ENCODE measurements around the gene CAMSAP3.

CAMSAP3 gene

GRCh38 chr19:7595466-7596133, at the start of gene CAMSAP3:
Gene CAMSAP3, plus strand, starts transcription at chr19:7595863. Its CDS starts 140 bp downstream, at chr19:7596003.
- no peak for DNase-seq (ENCODE audit: low read depth, low spot score)

- no peak for DNase-seq (ENCODE audit: low read depth, low spot score)
Observed at GRCh38 chr19:7545904-7546303, 49.8 kb upstream of the CAMSAP3 start.

- no peak for DNase-seq (ENCODE audit: low read depth, low spot score)
Observed at GRCh38 chr19:7547159-7547558, 48.5 kb upstream of the CAMSAP3 start.

- DNase-seq (ENCODE audit: low read depth, low spot score), result no peak
Observed at GRCh38 chr19:7549429-7550148, 46.1 kb upstream of the CAMSAP3 start.

- DNase-seq (ENCODE audit: low read depth, low spot score), result no peak
Observed at GRCh38 chr19:7550169-7550770, 45.4 kb upstream of the CAMSAP3 start.

GRCh38 chr19:7550987-7551761, 44.5 kb upstream of the CAMSAP3 start:
- no peak for DNase-seq (ENCODE audit: low read depth, low spot score)

- DNase-seq (ENCODE audit: low read depth, low spot score), result no peak
Observed at GRCh38 chr19:7552781-7553180, 42.9 kb upstream of the CAMSAP3 start.

- DNase-seq (ENCODE audit: low read depth, low spot score), result no peak
Observed at GRCh38 chr19:7554565-7554964, 41.1 kb upstream of the CAMSAP3 start.

GRCh38 chr19:7554990-7555864, 40.4 kb upstream of the CAMSAP3 start:
- DNase-seq (ENCODE audit: low read depth, low spot score), result no peak

GRCh38 chr19:7556696-7557315, 38.9 kb upstream of the CAMSAP3 start:
- no peak for DNase-seq (ENCODE audit: low read depth, low spot score)

- DNase-seq (ENCODE audit: low read depth, low spot score), result no peak
Observed at GRCh38 chr19:7558667-7559066, 37.0 kb upstream of the CAMSAP3 start.

GRCh38 chr19:7559102-7559501, 36.6 kb upstream of the CAMSAP3 start:
- DNase-seq (ENCODE audit: low read depth, low spot score), result no peak

- DNase-seq (ENCODE audit: low read depth, low spot score), result no peak
Observed at GRCh38 chr19:7560255-7560654, 35.4 kb upstream of the CAMSAP3 start.

- no peak for DNase-seq (ENCODE audit: low read depth, low spot score)
Observed at GRCh38 chr19:7561325-7561724, 34.3 kb upstream of the CAMSAP3 start.

GRCh38 chr19:7562646-7563393, 32.8 kb upstream of the CAMSAP3 start:
- DNase-seq (ENCODE audit: low read depth, low spot score), result no peak

- no peak for DNase-seq (ENCODE audit: low read depth, low spot score)
Observed at GRCh38 chr19:7564866-7565265, 30.8 kb upstream of the CAMSAP3 start.

- no peak for DNase-seq (ENCODE audit: low read depth, low spot score)
Observed at GRCh38 chr19:7565332-7565731, 30.3 kb upstream of the CAMSAP3 start.

- DNase-seq (ENCODE audit: low read depth, low spot score), result no peak
Observed at GRCh38 chr19:7570761-7571160, 24.9 kb upstream of the CAMSAP3 start.

GRCh38 chr19:7575434-7576040, 20.1 kb upstream of the CAMSAP3 start:
- no peak for DNase-seq (ENCODE audit: low read depth, low spot score)

All from smooth muscle cell of the brain vasculature (primary cell).